ENCODE data around the gene CEP41.

Gene CEP41

GRCh38 chr7:130446259-130446658 lies 5.4 kb upstream of the CEP41 start:
- Histone ChIP-seq H3K23ac (ENCODE audit: low read depth, low read length, poor library complexity) (no peak overlapping the region), H2BK5ac (ENCODE audit: low read length) (no peak overlapping the region), H4K91ac (ENCODE audit: low read depth, low read length, poor library complexity) (no peak overlapping the region), H3K14ac (ENCODE audit: low read length) (no peak overlapping the region), H3K36me3 (replicated peaks in 1 of 2; ENCODE audit: control insufficient read depth in 2 of 2, insufficient read depth in 2 of 2, low read length in 2 of 2) (no peaks in the 10 kb centered on the region), H4K8ac (ENCODE audit: low read depth, low read length) (no peak overlapping the region), H3K79me1 (ENCODE audit: low read depth, low read length) (no peaks in the 10 kb centered on the region), H3K27ac (replicated peaks; ENCODE audit: low read length) (no peak overlapping the region), H3K4me1 (ENCODE audit: control insufficient read depth in 2 of 2, insufficient read depth in 1 of 2, low read depth in 1 of 2, low read length in 2 of 2) (peaks cover 3 to 12% of the 10 kb centered on the region in 2 donors), H2BK120ac (ENCODE audit: low read depth, low read length) (no peak overlapping the region), H2BK15ac (ENCODE audit: low read length) (no peak overlapping the region), H3K4me2 (ENCODE audit: insufficient read depth, low read length, poor library complexity, severe bottlenecking) (no peak overlapping the region), H3K9ac (ENCODE audit: low read depth, low read length, poor library complexity) (no peak overlapping the region), H3K27me3 (ENCODE audit: control insufficient read depth in 3 of 3, insufficient read depth in 3 of 3, low read depth in 1 of 3, low read length in 3 of 3) (no peaks in the 10 kb centered on the region), H3K9me3 (replicated peaks in 1 of 2; ENCODE audit: control insufficient read depth in 2 of 2, insufficient read depth in 1 of 2, low read depth in 1 of 2, low read length in 2 of 2) (peaks cover 3 to 22% of the 10 kb centered on the region in 2 donors), H2AFZ (ENCODE audit: low read length) (no peak overlapping the region), H2AK5ac (ENCODE audit: low read depth, low read length) (no peak overlapping the region), H3K4ac (ENCODE audit: low read length) (no peak overlapping the region), H3K18ac (ENCODE audit: low read length) (no peak overlapping the region), H3K4me3 (ENCODE audit: low read length in 2 of 2) (no peak overlapping the region), H2BK12ac (ENCODE audit: low read length) (no peak overlapping the region)
- DNase-seq (ENCODE audit: low spot score), result no peak
- no CpG with 5 or more reads among the region's 3 CpGs for WGBS, 2 donors (ENCODE audit: extremely low coverage in 2 of 2, insufficient read length in 2 of 2, insufficient replicate concordance in 1 of 2)

- H3K27ac ChIP-seq (replicated peaks; ENCODE audit: low read length), result no peak overlapping the region
- H3K4me1 ChIP-seq (ENCODE audit: control insufficient read depth in 2 of 2, insufficient read depth in 1 of 2, low read depth in 1 of 2, low read length in 2 of 2), result peaks cover 6 to 18% of the 10 kb centered on the region in 2 donors
- WGBS, 2 donors (ENCODE audit: extremely low coverage in 2 of 2, insufficient read length in 2 of 2, insufficient replicate concordance in 1 of 2), result no CpG with 5 or more reads among the region's 5 CpGs
- no peak overlapping the region for H3K4me2 ChIP-seq (ENCODE audit: insufficient read depth, low read length, poor library complexity, severe bottlenecking)
- peaks cover 2% of the 10 kb centered on the region for H3K79me1 ChIP-seq (ENCODE audit: low read depth, low read length)
- no peaks in the 10 kb centered on the region for H3K27me3 ChIP-seq (ENCODE audit: control insufficient read depth in 3 of 3, insufficient read depth in 3 of 3, low read depth in 1 of 3, low read length in 3 of 3)
- H2AK5ac ChIP-seq (ENCODE audit: low read depth, low read length), result no peak overlapping the region
- peak overlapping the region; percentile 60 for H2AFZ ChIP-seq (ENCODE audit: low read length)
- no peak for DNase-seq (ENCODE audit: low spot score)
- no peak overlapping the region for H2BK120ac ChIP-seq (ENCODE audit: low read depth, low read length)
- H3K4me3 ChIP-seq (ENCODE audit: low read length in 2 of 2), result no peak overlapping the region
- H2BK5ac ChIP-seq (ENCODE audit: low read length), result no peak overlapping the region
- H4K91ac ChIP-seq (ENCODE audit: low read depth, low read length, poor library complexity), result no peak overlapping the region
- peak overlapping the region; percentile 13 for H3K18ac ChIP-seq (ENCODE audit: low read length)
- no peak overlapping the region for H3K23ac ChIP-seq (ENCODE audit: low read depth, low read length, poor library complexity)
- no peak overlapping the region for H2BK12ac ChIP-seq (ENCODE audit: low read length)
- no peak overlapping the region for H4K8ac ChIP-seq (ENCODE audit: low read depth, low read length)
- H3K9me3 ChIP-seq (replicated peaks in 1 of 2; ENCODE audit: control insufficient read depth in 2 of 2, insufficient read depth in 1 of 2, low read depth in 1 of 2, low read length in 2 of 2), result peaks cover 3 to 28% of the 10 kb centered on the region in 2 donors
- H2BK15ac ChIP-seq (ENCODE audit: low read length), result no peak overlapping the region
- no peak overlapping the region for H3K14ac ChIP-seq (ENCODE audit: low read length)
- no peak overlapping the region for H3K9ac ChIP-seq (ENCODE audit: low read depth, low read length, poor library complexity)
- no peaks in the 10 kb centered on the region for H3K36me3 ChIP-seq (replicated peaks in 1 of 2; ENCODE audit: control insufficient read depth in 2 of 2, insufficient read depth in 2 of 2, low read length in 2 of 2)
- no peak overlapping the region for H3K4ac ChIP-seq (ENCODE audit: low read length)
Observed at GRCh38 chr7:130444751-130445407, 4.1 kb upstream of the CEP41 start.

GRCh38 chr7:130444234-130444633 lies 3.4 kb upstream of the CEP41 start:
- Histone ChIP-seq H4K91ac (ENCODE audit: low read depth, low read length, poor library complexity) (no peak overlapping the region), H2AFZ (ENCODE audit: low read length) (peak overlapping the region; percentile 60), H4K8ac (ENCODE audit: low read depth, low read length) (no peak overlapping the region), H3K4me1 (ENCODE audit: control insufficient read depth in 2 of 2, insufficient read depth in 1 of 2, low read depth in 1 of 2, low read length in 2 of 2) (peaks cover 10 to 18% of the 10 kb centered on the region in 2 donors), H3K79me1 (ENCODE audit: low read depth, low read length) (peaks cover 2% of the 10 kb centered on the region), H3K9ac (ENCODE audit: low read depth, low read length, poor library complexity) (no peak overlapping the region), H3K4me2 (ENCODE audit: insufficient read depth, low read length, poor library complexity, severe bottlenecking) (no peak overlapping the region), H3K4me3 (ENCODE audit: low read length in 2 of 2) (no peak overlapping the region), H2AK5ac (ENCODE audit: low read depth, low read length) (no peak overlapping the region), H3K4ac (ENCODE audit: low read length) (no peak overlapping the region), H2BK15ac (ENCODE audit: low read length) (no peak overlapping the region), H2BK5ac (ENCODE audit: low read length) (no peak overlapping the region), H2BK12ac (ENCODE audit: low read length) (no peak overlapping the region), H3K27me3 (ENCODE audit: control insufficient read depth in 3 of 3, insufficient read depth in 3 of 3, low read depth in 1 of 3, low read length in 3 of 3) (no peaks in the 10 kb centered on the region), H3K23ac (ENCODE audit: low read depth, low read length, poor library complexity) (no peak overlapping the region), H3K9me3 (replicated peaks in 1 of 2; ENCODE audit: control insufficient read depth in 2 of 2, insufficient read depth in 1 of 2, low read depth in 1 of 2, low read length in 2 of 2) (peaks cover 3 to 34% of the 10 kb centered on the region in 2 donors), H3K36me3 (replicated peaks in 1 of 2; ENCODE audit: control insufficient read depth in 2 of 2, insufficient read depth in 2 of 2, low read length in 2 of 2) (no peaks in the 10 kb centered on the region), H3K27ac (replicated peaks; ENCODE audit: low read length) (no peak overlapping the region), H3K18ac (ENCODE audit: low read length) (no peak overlapping the region), H2BK120ac (ENCODE audit: low read depth, low read length) (no peak overlapping the region), H3K14ac (ENCODE audit: low read length) (no peak overlapping the region)
- no CpG with 5 or more reads among the region's 3 CpGs for WGBS, 2 donors (ENCODE audit: extremely low coverage in 2 of 2, insufficient read length in 2 of 2, insufficient replicate concordance in 1 of 2)
- no peak for DNase-seq (ENCODE audit: low spot score)

GRCh38 chr7:130442601-130443000 lies 1.8 kb upstream of the CEP41 start:
- Histone ChIP-seq H3K4ac (ENCODE audit: low read length) (no peak overlapping the region), H3K9me3 (replicated peaks in 1 of 2; ENCODE audit: control insufficient read depth in 2 of 2, insufficient read depth in 1 of 2, low read depth in 1 of 2, low read length in 2 of 2) (peaks cover 3 to 32% of the 10 kb centered on the region in 2 donors), H4K91ac (ENCODE audit: low read depth, low read length, poor library complexity) (no peak overlapping the region), H2AK5ac (ENCODE audit: low read depth, low read length) (peak overlapping the region; percentile 9), H2BK12ac (ENCODE audit: low read length) (no peak overlapping the region), H3K4me1 (ENCODE audit: control insufficient read depth in 2 of 2, insufficient read depth in 1 of 2, low read depth in 1 of 2, low read length in 2 of 2) (peaks cover 10 to 18% of the 10 kb centered on the region in 2 donors), H2AFZ (ENCODE audit: low read length) (peak overlapping the region; percentile 18), H3K14ac (ENCODE audit: low read length) (no peak overlapping the region), H3K27ac (replicated peaks; ENCODE audit: low read length) (no peak overlapping the region), H3K23ac (ENCODE audit: low read depth, low read length, poor library complexity) (no peak overlapping the region), H4K8ac (ENCODE audit: low read depth, low read length) (no peak overlapping the region), H3K18ac (ENCODE audit: low read length) (no peak overlapping the region), H2BK15ac (ENCODE audit: low read length) (no peak overlapping the region), H2BK5ac (ENCODE audit: low read length) (no peak overlapping the region), H3K9ac (ENCODE audit: low read depth, low read length, poor library complexity) (no peak overlapping the region), H3K4me3 (ENCODE audit: low read length in 2 of 2) (no peak overlapping the region), H3K4me2 (ENCODE audit: insufficient read depth, low read length, poor library complexity, severe bottlenecking) (no peak overlapping the region), H3K27me3 (ENCODE audit: control insufficient read depth in 3 of 3, insufficient read depth in 3 of 3, low read depth in 1 of 3, low read length in 3 of 3) (no peaks in the 10 kb centered on the region), H2BK120ac (ENCODE audit: low read depth, low read length) (no peak overlapping the region), H3K79me1 (ENCODE audit: low read depth, low read length) (peaks cover 2% of the 10 kb centered on the region), H3K36me3 (replicated peaks in 1 of 2; ENCODE audit: control insufficient read depth in 2 of 2, insufficient read depth in 2 of 2, low read length in 2 of 2) (no peaks in the 10 kb centered on the region)
- DNase-seq (ENCODE audit: low spot score), result no peak
- WGBS, 2 donors (ENCODE audit: extremely low coverage in 2 of 2, insufficient read length in 2 of 2, insufficient replicate concordance in 1 of 2), result no CpG with 5 or more reads among the region's 7 CpGs
